ENCODE measurements around the gene SEMA3E.

- TF ChIP-seq TCF3 (IDR thresholded peaks at IDR 0.05; ENCODE audit: borderline replicate concordance, insufficient read depth, low read depth, low read length), result no peak
- no peak for TF ChIP-seq EZH2 (IDR thresholded peaks at IDR 0.05; ENCODE audit: borderline replicate concordance, control insufficient read depth, low read depth, low read length)
- TF ChIP-seq CHD4 (IDR thresholded peaks at IDR 0.05), result no peak
- TF ChIP-seq SMAD5 (IDR thresholded peaks at IDR 0.05; ENCODE audit: low read depth), result no peak
Observed at GRCh38 chr7:83648464-83649241, at the start of gene SEMA3E.

Data from GM12878 (cell line).